ENCODE results near the gene COLEC12. TPM values are rescaled to one million over a fixed set of nuclear protein-coding genes. Genes with fewer than 3 reads are reported as not detected.
A peak's percentile ranks its signal among the peaks of the same experiment; 100 is the strongest.

The COLEC12 gene
- total RNA-seq, 3 donors from 2014 or later (not counting 1 experiment from before 2014, with no cell fraction given), result not detected

DNA sequence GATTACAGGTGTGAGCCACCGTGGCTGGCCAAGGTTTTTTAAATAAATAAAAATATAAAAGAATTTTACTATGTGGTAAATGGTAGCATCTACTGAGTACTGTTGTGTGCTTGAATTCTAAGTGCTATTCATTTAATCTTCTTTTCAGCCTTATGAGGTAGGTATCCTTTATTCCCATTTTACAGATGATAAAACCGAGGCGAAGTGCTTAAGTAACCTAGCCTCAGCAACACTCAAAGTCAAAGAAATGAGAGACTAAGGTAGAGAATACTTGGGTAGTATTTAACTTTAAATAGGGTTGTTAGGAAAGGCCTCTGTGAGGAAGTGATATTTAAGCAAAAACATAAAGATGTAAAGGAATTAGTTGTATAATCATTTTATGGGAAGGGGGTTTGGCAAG lies 227.0 kb downstream of the COLEC12 start:
- ATAC-seq (no peak), DNase-seq (no peak)
- TF ChIP-seq, protein P1, sequence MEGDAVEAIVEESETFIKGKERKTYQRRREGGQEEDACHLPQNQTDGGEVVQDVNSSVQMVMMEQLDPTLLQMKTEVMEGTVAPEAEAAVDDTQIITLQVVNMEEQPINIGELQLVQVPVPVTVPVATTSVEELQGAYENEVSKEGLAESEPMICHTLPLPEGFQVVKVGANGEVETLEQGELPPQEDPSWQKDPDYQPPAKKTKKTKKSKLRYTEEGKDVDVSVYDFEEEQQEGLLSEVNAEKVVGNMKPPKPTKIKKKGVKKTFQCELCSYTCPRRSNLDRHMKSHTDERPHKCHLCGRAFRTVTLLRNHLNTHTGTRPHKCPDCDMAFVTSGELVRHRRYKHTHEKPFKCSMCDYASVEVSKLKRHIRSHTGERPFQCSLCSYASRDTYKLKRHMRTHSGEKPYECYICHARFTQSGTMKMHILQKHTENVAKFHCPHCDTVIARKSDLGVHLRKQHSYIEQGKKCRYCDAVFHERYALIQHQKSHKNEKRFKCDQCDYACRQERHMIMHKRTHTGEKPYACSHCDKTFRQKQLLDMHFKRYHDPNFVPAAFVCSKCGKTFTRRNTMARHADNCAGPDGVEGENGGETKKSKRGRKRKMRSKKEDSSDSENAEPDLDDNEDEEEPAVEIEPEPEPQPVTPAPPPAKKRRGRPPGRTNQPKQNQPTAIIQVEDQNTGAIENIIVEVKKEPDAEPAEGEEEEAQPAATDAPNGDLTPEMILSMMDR (IDR thresholded peaks at IDR 0.05), result no peak
- H3K4me3 Mint-ChIP-seq, result no peak overlapping the region
- H3K4me1 Mint-ChIP-seq, result peaks cover 5 to 6% of the 10 kb centered on the region in 2 donors
- 100% methylated on average over 2 of the region's 3 CpGs for WGBS (ENCODE audit: insufficient coverage)
- no peak overlapping the region for H3K4me3 ChIP-seq (ENCODE audit: low read length)
- no peak overlapping the region for H3K27ac ChIP-seq (ENCODE audit: low read length)
- H3K36me3 Mint-ChIP-seq, result no peaks in the 10 kb centered on the region
- H3K27me3 ChIP-seq (ENCODE audit: control insufficient read depth, insufficient read depth, low read length), result no peaks in the 10 kb centered on the region
- no peaks in the 10 kb centered on the region for H3K9me3 Mint-ChIP-seq
- H3K27ac Mint-ChIP-seq, result no peak overlapping the region
- peaks cover 6% of the 10 kb centered on the region for H3K4me1 ChIP-seq (ENCODE audit: control insufficient read depth, insufficient read depth, low read length)
- intact Hi-C loops (cut with micrococcal nuclease), result no loop called here
- no peaks in the 10 kb centered on the region for H3K36me3 ChIP-seq (ENCODE audit: control insufficient read depth, insufficient read depth, low read length)
- peaks cover 4% of the 10 kb centered on the region for H3K9me3 ChIP-seq (ENCODE audit: control insufficient read depth, insufficient read depth, low read length)
- peaks cover 10 to 13% of the 10 kb centered on the region in 2 donors for H3K27me3 Mint-ChIP-seq (ENCODE audit: low read depth in 2 of 2)

DNA sequence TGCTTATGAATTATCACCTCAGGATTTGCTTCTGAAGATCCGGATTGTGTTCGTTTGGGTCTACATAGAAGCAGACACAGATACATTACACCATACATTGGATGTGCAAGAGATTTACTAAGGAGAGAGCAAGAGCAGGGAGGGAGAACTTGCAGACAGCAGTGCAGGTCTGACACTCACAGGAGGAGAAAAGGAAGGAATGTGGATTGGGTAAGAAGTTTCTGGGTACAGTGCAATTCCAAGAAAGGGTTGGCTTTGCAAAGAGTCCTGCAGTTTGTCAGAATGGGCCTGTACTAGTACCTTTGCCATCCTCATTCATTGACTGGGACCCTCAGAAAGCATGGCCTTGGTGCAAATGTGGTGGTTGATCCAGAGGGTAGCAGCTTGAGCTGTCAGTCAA lies 227.9 kb downstream of the COLEC12 start:
- H3K4me1 Mint-ChIP-seq, result peaks cover 13 to 14% of the 10 kb centered on the region in 2 donors
- 93% methylated on average over 2 of the region's 2 CpGs for WGBS (ENCODE audit: insufficient coverage)
- H3K36me3 Mint-ChIP-seq, result no peaks in the 10 kb centered on the region
- Histone ChIP-seq H3K4me1 (ENCODE audit: control insufficient read depth, insufficient read depth, low read length) (peaks cover 8% of the 10 kb centered on the region), H3K36me3 (ENCODE audit: control insufficient read depth, insufficient read depth, low read length) (no peaks in the 10 kb centered on the region), H3K27me3 (ENCODE audit: control insufficient read depth, insufficient read depth, low read length) (no peaks in the 10 kb centered on the region), H3K9me3 (ENCODE audit: control insufficient read depth, insufficient read depth, low read length) (no peaks in the 10 kb centered on the region), H3K27ac (ENCODE audit: low read length) (no peak overlapping the region), H3K4me3 (ENCODE audit: low read length) (no peak overlapping the region)
- no peak overlapping the region for H3K27ac Mint-ChIP-seq
- peaks cover 10% of the 10 kb centered on the region in 2 donors for H3K27me3 Mint-ChIP-seq (ENCODE audit: low read depth in 2 of 2)
- no peak for DNase-seq
- ATAC-seq, result no peak
- intact Hi-C loops (cut with micrococcal nuclease), result no loop called here
- H3K9me3 Mint-ChIP-seq, result no peaks in the 10 kb centered on the region
- H3K4me3 Mint-ChIP-seq, result no peak overlapping the region
- TF ChIP-seq, protein P1 (IDR thresholded peaks at IDR 0.05), result no peak

DNA sequence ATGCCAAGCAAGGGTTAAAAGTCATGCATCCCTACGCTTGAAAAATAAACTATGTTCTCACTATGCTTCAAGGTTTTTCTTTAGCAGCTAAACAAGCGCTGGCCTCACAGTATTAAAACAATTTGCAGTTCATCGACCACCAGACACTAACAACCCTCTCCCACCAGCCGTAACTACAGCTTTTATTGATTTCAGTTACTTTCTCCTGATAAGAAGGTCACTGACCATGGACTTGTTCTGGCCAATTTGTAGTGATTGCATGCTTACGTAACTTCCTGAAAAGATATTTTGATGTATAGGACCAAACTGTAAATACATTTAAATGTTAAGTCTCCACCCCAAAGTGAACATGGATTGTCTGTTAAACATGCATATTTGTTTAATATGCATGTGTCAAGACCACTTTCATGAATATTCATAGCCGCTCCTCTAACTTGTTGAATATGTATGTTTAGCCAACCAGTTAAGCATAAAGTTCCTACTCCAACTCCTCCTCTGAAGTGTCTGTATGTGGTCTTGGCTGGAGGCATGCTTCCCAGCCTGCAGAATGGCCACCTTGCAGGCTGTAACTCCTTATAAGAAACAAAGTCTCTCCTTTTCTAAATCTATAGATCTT lies 230.9 kb downstream of the COLEC12 start:
- Mint-ChIP-seq H3K27ac (peak overlapping the region; percentile 100), H3K27me3 (ENCODE audit: low read depth in 2 of 2) (peaks cover 0 to 3% of the 10 kb centered on the region in 2 donors), H3K9me3 (no peaks in the 10 kb centered on the region), H3K4me3 (peak overlapping the region; percentile 100), H3K36me3 (no peaks in the 10 kb centered on the region), H3K4me1 (peaks cover 18 to 32% of the 10 kb centered on the region in 2 donors)
- no peaks in the 10 kb centered on the region for H3K9me3 ChIP-seq (ENCODE audit: control insufficient read depth, insufficient read depth, low read length)
- ATAC-seq (no peak), DNase-seq (no peak)
- no peak overlapping the region for H3K27ac ChIP-seq (ENCODE audit: low read length)
- H3K27me3 ChIP-seq (ENCODE audit: control insufficient read depth, insufficient read depth, low read length), result no peaks in the 10 kb centered on the region
- H3K4me3 ChIP-seq (ENCODE audit: low read length), result no peak overlapping the region
- H3K36me3 ChIP-seq (ENCODE audit: control insufficient read depth, insufficient read depth, low read length), result peaks cover 3% of the 10 kb centered on the region
- 98% methylated on average over 5 of the region's 6 CpGs for WGBS (ENCODE audit: insufficient coverage)
- intact Hi-C loops (cut with micrococcal nuclease), result no loop called here
- TF ChIP-seq, protein P1 (IDR thresholded peaks at IDR 0.05), result no peak
- peaks cover 16% of the 10 kb centered on the region for H3K4me1 ChIP-seq (ENCODE audit: control insufficient read depth, insufficient read depth, low read length)
